ENCODE data around the gene PTCSC3.

Gene PTCSC3

DNA sequence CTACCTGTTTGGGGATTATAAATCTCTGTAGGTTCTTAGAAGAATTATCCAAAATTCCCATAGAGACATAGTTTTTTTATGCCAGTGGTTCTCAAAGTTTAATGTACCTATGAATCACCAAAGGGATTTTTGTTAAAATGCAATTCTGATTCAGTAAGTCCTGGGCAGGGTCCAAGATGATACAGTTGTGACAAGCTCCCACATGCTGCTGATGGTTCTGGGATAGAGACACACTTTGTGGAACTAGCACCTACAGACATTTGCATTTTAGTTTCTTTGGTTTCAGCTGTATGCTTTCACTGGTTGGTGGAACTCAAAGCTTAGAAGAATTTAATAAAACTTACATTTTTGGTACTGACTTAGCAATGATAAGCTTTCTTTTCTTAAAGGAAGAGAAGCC lies 80.4 kb downstream of the PTCSC3 start (continued):
- no peak for TF ChIP-seq ZFP3 (CRISPR knock-in tag; IDR thresholded peaks at IDR 0.05)

DNA sequence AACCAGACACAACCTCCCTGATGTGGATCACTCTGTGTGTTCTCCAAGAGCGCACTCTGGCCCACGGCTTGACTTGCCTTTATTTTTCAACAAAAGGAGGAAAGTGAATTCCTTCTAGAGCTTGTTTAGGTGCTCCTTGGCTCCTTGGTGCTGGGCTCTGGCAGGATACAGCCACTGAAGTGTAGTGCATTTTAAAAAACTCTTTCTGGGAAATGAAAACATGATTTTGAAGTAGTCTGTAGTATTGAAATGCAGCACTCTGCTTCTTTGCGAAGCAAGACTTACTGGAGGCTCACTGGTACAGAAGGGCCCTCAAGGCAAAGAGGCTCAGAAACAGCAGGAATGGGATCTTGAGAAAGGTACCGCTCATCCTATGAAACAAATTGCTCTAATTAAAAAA lies 81.6 kb downstream of the PTCSC3 start:
- TF ChIP-seq ARNTL (CRISPR knock-in tag; IDR thresholded peaks at IDR 0.05; ENCODE audit: borderline replicate concordance, low read depth) (no peak), ZNF565 (CRISPR knock-in tag; conservative IDR thresholded peaks at IDR 0.05; ENCODE audit: low read depth) (no peak), SNAI2 (CRISPR knock-in tag; IDR thresholded peaks at IDR 0.05) (no peak), TCF4 (CRISPR knock-in tag; IDR thresholded peaks at IDR 0.05; ENCODE audit: borderline replicate concordance) (no peak), ISL1 (CRISPR knock-in tag; IDR thresholded peaks at IDR 0.05) (no peak), GLIS3 (CRISPR knock-in tag; IDR thresholded peaks at IDR 0.05) (no peak), ZFP30 (CRISPR knock-in tag; IDR thresholded peaks at IDR 0.05) (no peak), RARB (CRISPR knock-in tag; IDR thresholded peaks at IDR 0.05) (no peak), ZC3H10 (CRISPR knock-in tag; IDR thresholded peaks at IDR 0.05) (no peak), ESRRG (CRISPR knock-in tag; IDR thresholded peaks at IDR 0.05) (no peak), ZNF8 (CRISPR knock-in tag; IDR thresholded peaks at IDR 0.05) (no peak), OSR1 (CRISPR knock-in tag; IDR thresholded peaks at IDR 0.05) (no peak), TOX (CRISPR knock-in tag; IDR thresholded peaks at IDR 0.05; ENCODE audit: borderline replicate concordance) (no peak), BACH2 (CRISPR knock-in tag; IDR thresholded peaks at IDR 0.05; ENCODE audit: borderline replicate concordance) (no peak)
- TF ChIP-seq, protein P1, sequence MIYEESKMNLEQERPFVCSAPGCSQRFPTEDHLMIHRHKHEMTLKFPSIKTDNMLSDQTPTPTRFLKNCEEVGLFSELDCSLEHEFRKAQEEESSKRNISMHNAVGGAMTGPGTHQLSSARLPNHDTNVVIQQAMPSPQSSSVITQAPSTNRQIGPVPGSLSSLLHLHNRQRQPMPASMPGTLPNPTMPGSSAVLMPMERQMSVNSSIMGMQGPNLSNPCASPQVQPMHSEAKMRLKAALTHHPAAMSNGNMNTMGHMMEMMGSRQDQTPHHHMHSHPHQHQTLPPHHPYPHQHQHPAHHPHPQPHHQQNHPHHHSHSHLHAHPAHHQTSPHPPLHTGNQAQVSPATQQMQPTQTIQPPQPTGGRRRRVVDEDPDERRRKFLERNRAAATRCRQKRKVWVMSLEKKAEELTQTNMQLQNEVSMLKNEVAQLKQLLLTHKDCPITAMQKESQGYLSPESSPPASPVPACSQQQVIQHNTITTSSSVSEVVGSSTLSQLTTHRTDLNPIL (CRISPR knock-in tag; IDR thresholded peaks at IDR 0.05; ENCODE audit: low read depth): no peak
- TF ChIP-seq, protein P2, sequence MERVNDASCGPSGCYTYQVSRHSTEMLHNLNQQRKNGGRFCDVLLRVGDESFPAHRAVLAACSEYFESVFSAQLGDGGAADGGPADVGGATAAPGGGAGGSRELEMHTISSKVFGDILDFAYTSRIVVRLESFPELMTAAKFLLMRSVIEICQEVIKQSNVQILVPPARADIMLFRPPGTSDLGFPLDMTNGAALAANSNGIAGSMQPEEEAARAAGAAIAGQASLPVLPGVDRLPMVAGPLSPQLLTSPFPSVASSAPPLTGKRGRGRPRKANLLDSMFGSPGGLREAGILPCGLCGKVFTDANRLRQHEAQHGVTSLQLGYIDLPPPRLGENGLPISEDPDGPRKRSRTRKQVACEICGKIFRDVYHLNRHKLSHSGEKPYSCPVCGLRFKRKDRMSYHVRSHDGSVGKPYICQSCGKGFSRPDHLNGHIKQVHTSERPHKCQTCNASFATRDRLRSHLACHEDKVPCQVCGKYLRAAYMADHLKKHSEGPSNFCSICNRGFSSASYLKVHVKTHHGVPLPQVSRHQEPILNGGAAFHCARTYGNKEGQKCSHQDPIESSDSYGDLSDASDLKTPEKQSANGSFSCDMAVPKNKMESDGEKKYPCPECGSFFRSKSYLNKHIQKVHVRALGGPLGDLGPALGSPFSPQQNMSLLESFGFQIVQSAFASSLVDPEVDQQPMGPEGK (CRISPR knock-in tag; IDR thresholded peaks at IDR 0.05; ENCODE audit: borderline replicate concordance): no peak
- TF ChIP-seq, protein P3, sequence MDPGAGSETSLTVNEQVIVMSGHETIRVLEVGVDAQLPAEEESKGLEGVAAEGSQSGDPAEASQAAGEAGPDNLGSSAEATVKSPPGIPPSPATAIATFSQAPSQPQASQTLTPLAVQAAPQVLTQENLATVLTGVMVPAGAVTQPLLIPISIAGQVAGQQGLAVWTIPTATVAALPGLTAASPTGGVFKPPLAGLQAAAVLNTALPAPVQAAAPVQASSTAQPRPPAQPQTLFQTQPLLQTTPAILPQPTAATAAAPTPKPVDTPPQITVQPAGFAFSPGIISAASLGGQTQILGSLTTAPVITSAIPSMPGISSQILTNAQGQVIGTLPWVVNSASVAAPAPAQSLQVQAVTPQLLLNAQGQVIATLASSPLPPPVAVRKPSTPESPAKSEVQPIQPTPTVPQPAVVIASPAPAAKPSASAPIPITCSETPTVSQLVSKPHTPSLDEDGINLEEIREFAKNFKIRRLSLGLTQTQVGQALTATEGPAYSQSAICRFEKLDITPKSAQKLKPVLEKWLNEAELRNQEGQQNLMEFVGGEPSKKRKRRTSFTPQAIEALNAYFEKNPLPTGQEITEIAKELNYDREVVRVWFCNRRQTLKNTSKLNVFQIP (CRISPR knock-in tag; IDR thresholded peaks at IDR 0.05; ENCODE audit: borderline replicate concordance, low read depth): no peak
- TF ChIP-seq, protein P4, sequence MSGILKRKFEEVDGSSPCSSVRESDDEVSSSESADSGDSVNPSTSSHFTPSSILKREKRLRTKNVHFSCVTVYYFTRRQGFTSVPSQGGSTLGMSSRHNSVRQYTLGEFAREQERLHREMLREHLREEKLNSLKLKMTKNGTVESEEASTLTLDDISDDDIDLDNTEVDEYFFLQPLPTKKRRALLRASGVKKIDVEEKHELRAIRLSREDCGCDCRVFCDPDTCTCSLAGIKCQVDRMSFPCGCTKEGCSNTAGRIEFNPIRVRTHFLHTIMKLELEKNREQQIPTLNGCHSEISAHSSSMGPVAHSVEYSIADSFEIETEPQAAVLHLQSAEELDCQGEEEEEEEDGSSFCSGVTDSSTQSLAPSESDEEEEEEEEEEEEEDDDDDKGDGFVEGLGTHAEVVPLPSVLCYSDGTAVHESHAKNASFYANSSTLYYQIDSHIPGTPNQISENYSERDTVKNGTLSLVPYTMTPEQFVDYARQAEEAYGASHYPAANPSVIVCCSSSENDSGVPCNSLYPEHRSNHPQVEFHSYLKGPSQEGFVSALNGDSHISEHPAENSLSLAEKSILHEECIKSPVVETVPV (CRISPR knock-in tag; IDR thresholded peaks at IDR 0.05): no peak
- no peak for ATAC-seq

DNA sequence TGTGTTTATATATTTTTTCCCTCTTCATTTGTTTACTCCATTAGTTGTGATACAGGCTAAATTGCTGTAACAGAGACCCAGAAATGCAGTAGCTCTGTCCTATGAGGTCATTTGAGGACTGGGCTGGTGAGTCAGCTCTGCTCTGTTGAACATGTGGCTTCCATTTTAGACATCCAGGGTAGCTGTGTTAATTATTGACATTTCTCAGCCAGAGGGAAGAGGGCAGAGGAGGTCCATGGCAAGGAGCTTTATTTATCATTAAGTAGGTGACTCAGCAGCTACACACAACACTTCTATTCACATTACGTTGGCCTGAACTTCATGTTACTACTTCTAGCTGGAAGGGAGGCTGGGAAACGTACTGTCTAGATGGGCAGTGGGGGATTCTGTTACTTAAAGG lies 85.4 kb downstream of the PTCSC3 start:
- peak; percentile 91 for ATAC-seq
- no peak for TF ChIP-seq RARB (CRISPR knock-in tag; IDR thresholded peaks at IDR 0.05)

DNA sequence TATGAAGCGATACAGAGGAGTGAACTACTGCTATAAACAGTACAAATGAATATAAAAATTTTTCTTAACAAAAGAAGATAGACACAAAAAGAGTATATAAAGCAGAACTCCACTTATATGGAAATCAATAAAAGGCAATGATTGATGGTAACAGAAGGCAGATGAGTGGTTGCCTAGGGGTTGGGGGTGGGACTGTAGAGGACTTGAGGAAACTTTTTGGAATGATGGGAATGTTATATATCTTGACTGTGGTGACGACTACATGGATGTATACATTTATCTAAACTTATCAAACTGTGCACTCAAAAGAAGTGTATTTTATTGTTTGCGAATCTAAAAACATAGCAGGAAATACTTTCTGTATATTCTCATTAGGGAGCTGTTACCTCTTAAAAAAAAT lies 89.1 kb downstream of the PTCSC3 start:
- ATAC-seq: no peak
- TF ChIP-seq GLIS3 (CRISPR knock-in tag; IDR thresholded peaks at IDR 0.05) (no peak), SNAI2 (CRISPR knock-in tag; IDR thresholded peaks at IDR 0.05) (no peak)

DNA sequence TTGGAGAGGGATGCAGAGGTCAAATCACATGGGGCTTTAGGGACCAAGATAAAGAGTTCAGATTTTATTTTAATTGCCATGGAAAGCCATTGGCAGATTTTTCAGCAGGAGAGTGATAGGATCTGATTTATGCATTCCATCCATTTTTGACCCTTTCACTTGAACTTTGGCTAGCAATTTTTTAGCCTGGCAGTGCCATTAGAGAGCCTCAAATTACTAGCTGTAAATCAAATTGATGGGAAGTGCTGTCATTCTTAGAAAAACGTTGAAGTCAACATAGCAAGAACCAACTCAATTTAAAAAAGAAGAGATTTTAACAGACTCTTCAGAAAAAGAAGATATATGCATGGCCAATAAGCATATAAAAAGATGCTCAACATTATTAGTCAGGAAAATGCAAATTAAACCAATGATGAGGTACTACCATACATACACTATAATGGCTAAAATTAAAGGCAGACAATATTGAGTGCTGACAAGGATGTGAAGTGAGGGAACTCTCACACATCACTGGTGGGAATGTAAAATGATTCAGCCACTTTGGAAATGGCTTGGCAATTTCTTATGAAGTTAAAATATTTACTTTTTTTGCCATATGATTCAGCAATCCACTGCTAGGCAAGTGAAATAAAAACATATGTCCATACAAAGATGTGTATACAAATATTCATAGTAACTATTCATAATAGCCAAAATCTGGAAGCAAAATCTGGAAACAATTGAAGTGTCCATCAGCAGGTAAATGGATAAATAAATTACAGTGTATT lies 89.7 kb downstream of the PTCSC3 start:
- TF ChIP-seq ISL1 (CRISPR knock-in tag; IDR thresholded peaks at IDR 0.05) (no peak), SNAI2 (CRISPR knock-in tag; IDR thresholded peaks at IDR 0.05) (no peak), BACH2 (CRISPR knock-in tag; IDR thresholded peaks at IDR 0.05; ENCODE audit: borderline replicate concordance) (no peak), ZFP3 (CRISPR knock-in tag; IDR thresholded peaks at IDR 0.05) (no peak)
- ATAC-seq: no peak

DNA sequence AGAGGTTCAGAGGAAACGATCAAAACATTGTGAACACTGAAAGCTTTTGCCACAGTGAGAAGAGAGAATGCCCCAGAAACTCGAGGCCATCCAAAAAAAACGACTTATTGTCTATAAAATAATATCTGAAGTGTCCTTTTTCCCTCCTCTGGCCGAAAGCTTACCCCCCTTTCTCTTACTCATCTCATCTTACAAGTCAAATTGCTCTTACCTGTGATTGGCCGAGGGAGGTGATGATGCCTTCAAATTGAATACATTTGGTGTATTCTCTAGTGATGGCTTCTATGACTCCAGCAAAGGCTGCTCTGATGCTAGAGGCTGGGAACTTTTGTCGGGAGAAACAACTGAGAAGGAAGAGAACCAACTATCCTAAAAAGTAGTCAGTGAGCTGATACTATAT lies 90.7 kb downstream of the PTCSC3 start:
- TF ChIP-seq ZFP3 (CRISPR knock-in tag; IDR thresholded peaks at IDR 0.05) (no peak), PPARA (CRISPR knock-in tag; IDR thresholded peaks at IDR 0.05; ENCODE audit: borderline replicate concordance) (no peak)
- TF ChIP-seq, protein P1 (CRISPR knock-in tag; IDR thresholded peaks at IDR 0.05; ENCODE audit: low read depth): no peak
- TF ChIP-seq, protein P4 (CRISPR knock-in tag; IDR thresholded peaks at IDR 0.05): no peak
- no peak for ATAC-seq
